Hepatocyte (in vitro differentiated cells): Measurements from ENCODE around the gene GPD1L. TPM values are rescaled to one million over a fixed set of nuclear protein-coding genes. Genes with fewer than 3 reads are reported as not detected.
A peak's percentile ranks its signal among the peaks of the same experiment; 100 is the strongest.
"Not testable (repeated sequence)": the region's sequence is repeated elsewhere in the genome, so short reads cannot be mapped to it uniquely, and the experiment has no call there.

ENCODE experiments used
- DNase-seq: peaks from one replicate; pipeline ENCODE4 v3.0.0-alpha.2; 2016; ENCODE audit warnings: low spot score
- H2AFZ ChIP-seq: fragments of 200-600 bp; sonication (generic); 2 replicates; pipeline ENCODE4 v1.6.0; 2016; ENCODE audit warnings: antibody characterized with exemption, mild to moderate bottlenecking
- H3K27ac ChIP-seq: fragments of 200-600 bp; sonication (generic); 2 replicates; pipeline ENCODE4 v1.5.1; 2016; ENCODE audit warnings: mild to moderate bottlenecking
- H3K27me3 ChIP-seq: fragments of 200-600 bp; sonication (generic); 2 replicates; pipeline ENCODE4 v1.6.1; 2016
- H3K36me3 ChIP-seq: fragments of 200-600 bp; sonication (generic); replicated peaks from 2 replicates; pipeline ENCODE4 v1.5.1; 2016; ENCODE audit warnings: low read depth; ENCODE audit not compliant: insufficient read depth
- H3K4me1 ChIP-seq: fragments of 200-600 bp; sonication (generic); 2 replicates; pipeline ENCODE4 v1.5.1; 2016; ENCODE audit warnings: mild to moderate bottlenecking, moderate library complexity; ENCODE audit not compliant: insufficient read depth
- H3K4me2 ChIP-seq: fragments of 200-600 bp; sonication (generic); 2 replicates; pipeline ENCODE4 v1.6.0; 2016
- H3K4me3 ChIP-seq: fragments of 200-600 bp; sonication (generic); 2 replicates; pipeline ENCODE4 v1.5.1; 2016; ENCODE audit warnings: mild to moderate bottlenecking
- H3K79me2 ChIP-seq: fragments of 200-600 bp; sonication (generic); 2 replicates; pipeline ENCODE4 v1.6.0; 2017; ENCODE audit warnings: mild to moderate bottlenecking
- H3K9me2 ChIP-seq: fragments of 200-600 bp; sonication (generic); replicated peaks from 2 replicates; pipeline ENCODE4 v1.6.0; 2017; ENCODE audit warnings: mild to moderate bottlenecking; ENCODE audit not compliant: insufficient read depth
- H3K9me3 ChIP-seq: fragments of 200-600 bp; sonication (generic); 2 replicates; pipeline ENCODE4 v1.5.1; 2016; ENCODE audit warnings: low read depth, mild to moderate bottlenecking
- H4K20me1 ChIP-seq: fragments of 200-600 bp; sonication (generic); 2 replicates; pipeline ENCODE4 v1.6.0; 2016; ENCODE audit warnings: mild to moderate bottlenecking; ENCODE audit not compliant: insufficient read depth, poor library complexity, severe bottlenecking
- CTCF ChIP-seq: fragments of 200-600 bp; sonication (generic); IDR thresholded peaks from 2 replicates; pipeline ENCODE4 v1.5.1; 2016; ENCODE audit warnings: antibody characterized with exemption, mild to moderate bottlenecking; ENCODE audit not compliant: poor library complexity
- EZH2 ChIP-seq: fragments of 200-600 bp; sonication (generic); IDR thresholded peaks from 2 replicates; pipeline ENCODE4 v1.6.1; 2016; ENCODE audit warnings: antibody characterized with exemption, mild to moderate bottlenecking, borderline replicate concordance
- EZH2phosphoT487 ChIP-seq: fragments of 200-600 bp; sonication (generic); IDR thresholded peaks from one replicate; pipeline ENCODE4 v1.6.1; 2018; ENCODE audit warnings: antibody characterized with exemption, mild to moderate bottlenecking, low read depth, moderate library complexity; ENCODE audit not compliant: unreplicated experiment, severe bottlenecking
- WGBS: methylation state at CpG from one replicate; pipeline ENCODE4 v1.1.6; 2016; ENCODE audit warnings: low lambda C conversion rate; ENCODE audit errors: missing lambda C conversion rate; 5-methylcytosine and 5-hydroxymethylcytosine counted together
- polyA plus RNA-seq: library from polyadenylated mRNA; unstranded; fragments of >200 nt; fragmentation: Nextera tagmentation; extraction: Ambion mirVana; gene quantifications from 2 replicates; pipeline ENCODE4 v1.2.1, GENCODE V29; 2016
- total RNA-seq: library from RNA; depleted of rRNA; stranded (reverse); fragments of >200 nt; gene quantifications from 2 replicates; pipeline ENCODE4 v1.2.3, GENCODE V29; 2014

The GPD1L gene
- total and polyA plus RNA-seq, 2 experiments from 2014 or later, result 6.8 to 15.2 TPM

DNA sequence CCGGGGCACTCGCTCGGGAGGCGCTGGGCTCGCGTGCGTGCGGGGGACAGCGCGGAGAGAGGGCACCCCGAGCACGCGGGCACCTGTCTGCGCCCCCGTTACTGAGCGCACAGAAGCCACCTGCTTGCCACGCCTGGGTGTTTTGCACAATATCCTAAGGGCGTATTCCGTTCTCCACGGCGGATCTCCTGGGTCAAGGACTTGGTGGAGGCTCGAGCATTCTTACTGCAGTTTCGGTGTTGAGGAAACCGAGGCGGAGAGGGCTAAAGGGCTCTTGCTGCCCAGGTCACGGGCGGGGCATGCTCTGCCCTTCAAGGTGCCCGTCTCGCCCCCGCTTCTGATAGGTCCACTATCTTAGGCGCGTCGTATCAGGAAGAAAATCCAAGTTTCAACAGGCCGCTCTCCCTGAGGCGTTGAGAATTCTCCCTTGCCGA lies 526 bp downstream of the GPD1L start:
- peaks cover 22% of the 10 kb centered on the region for H3K79me2 ChIP-seq
- H3K4me3 ChIP-seq, result peak overlapping the region; percentile 81
- 6% methylated on average over 35 of the region's 36 CpGs for WGBS
- H3K36me3 ChIP-seq, result no peaks in the 10 kb centered on the region
- peak overlapping the region; percentile 89 for H3K4me2 ChIP-seq
- peak overlapping the region; percentile 9 for H3K27ac ChIP-seq
- DNase-seq, result peak; percentile 41
- no peaks in the 10 kb centered on the region for H4K20me1 ChIP-seq
- no peaks in the 10 kb centered on the region for H3K9me2 ChIP-seq
- TF ChIP-seq CTCF (no peak), EZH2 (no peak), EZH2phosphoT487 (no peak)
- peak overlapping the region; percentile 79 for H2AFZ ChIP-seq
- H3K9me3 ChIP-seq, result no peaks in the 10 kb centered on the region
- H3K4me1 ChIP-seq, result peaks cover 20% of the 10 kb centered on the region
- H3K27me3 ChIP-seq, result no peaks in the 10 kb centered on the region

DNA sequence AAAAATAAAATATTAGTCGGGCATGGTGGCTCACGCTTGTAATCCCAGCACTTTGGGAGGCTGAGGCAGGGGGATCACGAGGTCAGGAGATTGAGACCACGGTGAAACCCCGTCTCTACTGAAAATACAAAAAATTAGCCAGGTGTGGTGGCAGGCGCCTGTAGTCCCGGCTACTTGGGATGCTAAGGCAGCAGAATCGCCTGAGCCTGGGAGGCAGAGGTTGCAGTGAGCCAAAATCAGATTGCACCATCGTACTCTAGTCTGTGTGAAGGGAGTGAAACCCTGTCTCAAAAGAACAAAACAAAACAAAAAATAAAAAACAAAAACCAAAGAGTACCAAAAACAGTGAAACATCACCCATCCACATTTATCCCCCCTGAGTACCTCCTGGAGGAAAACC lies 1.8 kb downstream of the GPD1L start:
- H3K4me3 ChIP-seq, DNase-seq, H3K27ac ChIP-seq, H3K27me3 ChIP-seq, H4K20me1 ChIP-seq, H3K9me3 ChIP-seq, H3K9me2 ChIP-seq, H2AFZ ChIP-seq, H3K36me3 ChIP-seq: not testable (repeated sequence)
- Histone ChIP-seq H3K4me1 (peaks cover 20% of the 10 kb centered on the region), H3K79me2 (peaks cover 23% of the 10 kb centered on the region), H3K4me2 (peak overlapping the region; percentile 0)
- WGBS, result 94% methylated on average over 9 of the region's 9 CpGs

DNA sequence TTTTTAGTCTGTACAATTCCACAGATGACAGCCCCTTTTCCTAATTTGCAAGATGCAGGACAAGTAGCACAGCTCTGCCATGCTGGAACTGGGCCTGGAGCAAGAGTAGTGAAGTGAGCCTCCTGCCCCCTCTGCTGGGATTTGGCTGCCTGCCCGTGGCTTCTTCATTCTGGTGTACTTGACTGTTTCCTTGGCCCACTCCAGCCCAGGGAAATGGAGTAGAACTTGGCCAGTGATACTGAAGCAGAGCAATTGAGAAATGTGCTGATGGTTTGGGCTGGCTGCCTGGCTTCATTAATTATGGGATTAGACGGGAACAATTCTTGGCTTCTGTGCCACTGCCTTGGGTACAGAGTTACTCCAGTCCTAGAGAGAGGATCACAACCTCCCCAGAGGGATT lies 2.8 kb downstream of the GPD1L start:
- Histone ChIP-seq H3K9me2 (no peaks in the 10 kb centered on the region), H4K20me1 (no peaks in the 10 kb centered on the region), H3K27me3 (no peaks in the 10 kb centered on the region), H2AFZ (no peak overlapping the region), H3K36me3 (no peaks in the 10 kb centered on the region), H3K4me1 (peaks cover 20% of the 10 kb centered on the region), H3K79me2 (peaks cover 27% of the 10 kb centered on the region), H3K9me3 (no peaks in the 10 kb centered on the region), H3K4me3 (no peak overlapping the region), H3K4me2 (no peak overlapping the region), H3K27ac (no peak overlapping the region)
- WGBS, result 50% methylated on average over 2 of the region's 2 CpGs
- peak; percentile 46 for DNase-seq
- TF ChIP-seq CTCF (no peak), EZH2phosphoT487 (no peak), EZH2 (no peak)

DNA sequence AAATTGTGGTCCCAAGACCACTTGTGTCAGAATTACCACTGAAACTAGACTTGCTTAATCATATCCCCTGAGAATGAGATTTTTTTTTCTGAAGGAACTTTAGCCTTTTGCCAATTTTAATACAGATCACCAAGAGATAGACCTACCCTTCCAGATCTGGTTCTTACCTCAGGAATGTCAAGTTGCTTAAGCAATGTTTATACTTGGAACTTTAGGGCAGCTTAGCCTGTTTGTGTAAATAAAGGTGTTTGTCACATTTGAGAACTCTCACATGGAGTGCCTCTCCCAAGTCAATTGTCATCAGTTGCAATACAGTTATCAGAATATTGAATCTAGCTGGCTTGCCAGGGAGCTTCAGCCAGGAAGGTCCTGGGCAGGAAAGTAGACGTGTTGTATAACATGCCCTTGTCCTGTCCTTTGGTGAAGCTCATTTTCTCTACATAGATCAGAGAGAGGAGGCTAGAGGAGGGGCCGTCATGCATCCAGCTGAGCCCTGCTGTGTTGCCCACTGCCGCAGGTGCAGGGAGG lies 3.9 kb downstream of the GPD1L start:
- H3K4me1 ChIP-seq, result peaks cover 20% of the 10 kb centered on the region
- no peaks in the 10 kb centered on the region for H3K9me3 ChIP-seq
- no peak overlapping the region for H2AFZ ChIP-seq
- DNase-seq, result no peak
- no peak overlapping the region for H3K4me2 ChIP-seq
- H3K9me2 ChIP-seq, result no peaks in the 10 kb centered on the region
- 69% methylated on average over 3 of the region's 3 CpGs for WGBS
- peaks cover 28% of the 10 kb centered on the region for H3K79me2 ChIP-seq
- H3K36me3 ChIP-seq, result no peaks in the 10 kb centered on the region
- no peaks in the 10 kb centered on the region for H4K20me1 ChIP-seq
- H3K4me3 ChIP-seq, result no peak overlapping the region
- TF ChIP-seq EZH2phosphoT487 (no peak), EZH2 (no peak), CTCF (no peak)
- no peaks in the 10 kb centered on the region for H3K27me3 ChIP-seq
- no peak overlapping the region for H3K27ac ChIP-seq
